ENCODE data around the gene ENAH. TPM values are rescaled to one million over a fixed set of nuclear protein-coding genes. Genes with fewer than 3 reads are reported as not detected.

Gene ENAH
- total and polyA plus RNA-seq, 9 of the 15 experiments (the other 6 are each of a cell fraction or from before 2014, with no cell fraction given), result 0.03 to 1.2 (median 0.15) TPM

- Histone ChIP-seq H3K27ac (ENCODE audit: extremely low read depth, low read depth, low read length) (no peak overlapping the region), H3K9ac (ENCODE audit: insufficient read depth in 1 of 2, low read depth in 2 of 2, low read length in 2 of 2) (no peak overlapping the region), H3K79me2 (ENCODE audit: control insufficient read depth, insufficient read depth, low read length) (no peaks in the 10 kb centered on the region), H3K27me3 (ENCODE audit: control insufficient read depth in 2 of 2, insufficient read depth in 2 of 2, low read length in 2 of 2) (peaks cover 24 to 37% of the 10 kb centered on the region in 2 experiments), H3K9me3 (replicated peaks; ENCODE audit: control insufficient read depth, insufficient read depth, low read depth, low read length) (no peaks in the 10 kb centered on the region), H2AFZ (ENCODE audit: low read depth, low read length) (no peak overlapping the region), H3K4me3 (no peak overlapping the region), H4K20me1 (replicated peaks; ENCODE audit: control insufficient read depth, insufficient read depth, low read length) (no peaks in the 10 kb centered on the region), H3K4me2 (ENCODE audit: insufficient read depth, low read length) (no peak overlapping the region), H3K4me1 (replicated peaks in 1 of 2; ENCODE audit: control insufficient read depth in 2 of 2, insufficient read depth in 2 of 2, low read length in 2 of 2) (peaks cover 0 to 12% of the 10 kb centered on the region in 2 experiments; a peak in 2 of 5 replicates), H3K9me1 (ENCODE audit: control insufficient read depth, insufficient read depth, low read length) (no peaks in the 10 kb centered on the region), H3K36me3 (ENCODE audit: control insufficient read depth, insufficient read depth, low read length) (no peaks in the 10 kb centered on the region)
- 2% methylated on average over 7 of the region's 7 CpGs for WGBS (ENCODE audit: insufficient coverage, low coverage, missing lambda C conversion rate)
- DNase-seq (ENCODE audit: extremely low read depth in 1 of 4, low spot score in 3 of 4) (no peak), FAIRE-seq (no peak), ATAC-seq (no peak)
- no TSS peak for BruUV-seq (replicated peaks)
- CTCF ChIA-PET (ENCODE audit: low intra/inter-chr PET ratio), result no interaction called here
- intact Hi-C loops (cut with micrococcal nuclease) (loop anchor here (10.0 kb wide), 2 partner anchors 187 to 317 kb away; no protein-coding TSS in a partner anchor), in situ Hi-C loops (cut with MboI) (no loop called here)
- POLR2A ChIA-PET, result interaction anchor here (0.6 kb wide), 1 partner anchor 643 kb away, joined by 3 read pairs; no protein-coding TSS in a partner anchor
- TF ChIP-seq ZC3H4 (CRISPR knock-in tag; IDR thresholded peaks at IDR 0.05; ENCODE audit: borderline replicate concordance) (no peak), SMARCB1 (IDR thresholded peaks at IDR 0.05; ENCODE audit: insufficient read length, low read depth) (no peak), ZNF407 (IDR thresholded peaks at IDR 0.05; ENCODE audit: low read depth) (no peak), MAZ (CRISPR knock-in tag; conservative IDR thresholded peaks at IDR 0.05 in 1 of 2, IDR thresholded peaks at IDR 0.05 in 1 of 2) (no peak), YBX1 (IDR thresholded peaks at IDR 0.05) (no peak), SRF (CRISPR knock-in tag; IDR thresholded peaks at IDR 0.05) (peak in 1 of 2 experiments; percentile 93; a peak in 2 of 4 replicates), FOSL1 (tag; conservative IDR thresholded peaks at IDR 0.05) (peak; percentile 70), STAG1 (CRISPR knock-in tag; IDR thresholded peaks at IDR 0.05; ENCODE audit: borderline replicate concordance) (no peak), POLR2G (IDR thresholded peaks at IDR 0.05; ENCODE audit: low read depth, low read length) (no peak), ZNF165 (CRISPR knock-in tag; IDR thresholded peaks at IDR 0.05; ENCODE audit: borderline replicate concordance) (no peak), ETV1 (tag; conservative IDR thresholded peaks at IDR 0.05; ENCODE audit: low read depth) (no peak), ZNF668 (CRISPR knock-in tag; IDR thresholded peaks at IDR 0.05) (no peak)
Observed at GRCh38 chr1:225657462-225657989, 4.6 kb upstream of the ENAH start.
